SK-N-SH (cell line): ENCODE data around the gene CELSR1. TPM values are rescaled to one million over a fixed set of nuclear protein-coding genes. Genes with fewer than 3 reads are reported as not detected.

ENCODE experiments used
- CTCF ChIA-PET: fragments of 300-600, 350-600 bp; formaldehyde crosslinking; extraction: SDS; loops from one replicate; lab custom pipeline; 2021; lab: Yijun Ruan, JAX
- POLR2A ChIA-PET: fragments of 350-600 bp; sonication (Branson Sonifier 250); formaldehyde crosslinking; extraction: SDS; loops from one replicate; lab custom pipeline; 2020; ENCODE audit warnings: antibody characterized with exemption, inconsistent platforms; lab: Yijun Ruan, JAX
- DNase-seq: peaks from one replicate; pipeline ENCODE4 v3.0.0; 2012
- H2AFZ ChIP-seq: fragments of 200-600 bp; sonication (generic); 2 replicates; pipeline ENCODE4 v1.8.1; 2016; ENCODE audit warnings: antibody characterized with exemption, mild to moderate bottlenecking, low read depth
- H3F3A ChIP-seq: fragments of 200-600 bp; sonication (generic); replicated peaks from 2 replicates; pipeline ENCODE3; 2016; ENCODE audit warnings: antibody characterized with exemption, mild to moderate bottlenecking; ENCODE audit not compliant: insufficient read depth
- H3K27ac ChIP-seq, 2 experiments: fragments of 200-500 bp in 1 of 2; fragments of 200-600 bp in 1 of 2; sonication (Bioruptor generic) in 1 of 2; sonication (generic), shearing (Covaris generic) in 1 of 2; 2 replicates each; pipeline versions ENCODE4 v1.5.1 to v1.6.1; 2014 to 2016; ENCODE audit warnings: low read depth in 2 of 2, inconsistent platforms in 1 of 2, low read length in 1 of 2, mild to moderate bottlenecking in 1 of 2, mixed read lengths in 1 of 2
- H3K27me3 ChIP-seq: fragments of 200-600 bp; sonication (generic), shearing (Covaris generic); 2 replicates; pipeline ENCODE4 v1.6.1; 2016; ENCODE audit warnings: mixed run types; ENCODE audit not compliant: insufficient read depth
- H3K36me3 ChIP-seq, 2 experiments: fragments of 200-500 bp in 1 of 2; fragments of 200-600 bp in 1 of 2; sonication (Bioruptor generic) in 1 of 2; sonication (generic) in 1 of 2; replicated peaks in 1 of 2; 2 replicates each; pipeline versions ENCODE3 to v1.5.1; 2014 to 2016; ENCODE audit warnings: low read length in 1 of 2, mild to moderate bottlenecking in 1 of 2; ENCODE audit not compliant: insufficient read depth in 2 of 2, control insufficient read depth in 1 of 2
- H3K4me1 ChIP-seq, 2 experiments: fragments of 200-500 bp in 1 of 2; fragments of 200-600 bp in 1 of 2; sonication (Bioruptor generic) in 1 of 2; sonication (generic), shearing (Covaris generic) in 1 of 2; 2 replicates each; pipeline versions ENCODE4 v1.5.1 to v1.6.1; 2014 to 2016; ENCODE audit warnings: low read depth in 1 of 2, low read length in 1 of 2, mixed run types in 1 of 2; ENCODE audit not compliant: insufficient read depth in 2 of 2, control insufficient read depth in 1 of 2
- H3K4me2 ChIP-seq: fragments of 200-600 bp; sonication (generic), shearing (Covaris generic); 2 replicates; pipeline ENCODE4 v1.6.1; 2017; ENCODE audit warnings: mixed run types
- H3K4me3 ChIP-seq, 2 experiments: fragments of 200-500 bp in 1 of 2; fragments of 200-600 bp in 1 of 2; sonication (Bioruptor generic) in 1 of 2; sonication (generic), shearing (Covaris generic) in 1 of 2; 2 replicates each; pipeline versions ENCODE4 v1.5.1 to v1.8.1; 2014 to 2016; ENCODE audit warnings: low read depth in 2 of 2, inconsistent platforms in 1 of 2, low read length in 1 of 2, mild to moderate bottlenecking in 1 of 2, mixed read lengths in 1 of 2, moderate library complexity in 1 of 2
- H3K79me2 ChIP-seq: fragments of 200-600 bp; sonication (generic); 2 replicates; pipeline ENCODE4 v1.8.1; 2017; ENCODE audit warnings: mild to moderate bottlenecking; ENCODE audit not compliant: insufficient read depth
- H3K9ac ChIP-seq: fragments of 200-600 bp; sonication (generic); 2 replicates; pipeline ENCODE4 v1.6.1; 2017; ENCODE audit warnings: mixed run types
- H3K9me2 ChIP-seq: fragments of 200-600 bp; sonication (generic); 2 replicates; pipeline ENCODE4 v1.6.1; 2017; ENCODE audit warnings: mixed run types
- H3K9me3 ChIP-seq: fragments of 200-600 bp; sonication (generic); 2 replicates; pipeline ENCODE4 v1.6.1; 2017; ENCODE audit warnings: mixed run types, mild to moderate bottlenecking, moderate library complexity
- H4K20me1 ChIP-seq: fragments of 200-600 bp; sonication (generic); 2 replicates; pipeline ENCODE4 v1.6.1; 2017; ENCODE audit warnings: mild to moderate bottlenecking, mixed run types; ENCODE audit not compliant: insufficient read depth
- FOXJ3 ChIP-seq: sonication (generic); formaldehyde crosslinking; IDR thresholded peaks from 2 replicates; pipeline ENCODE4 v1.5.1; 2020; ENCODE audit warnings: mild to moderate bottlenecking, missing genetic modification reagents
- MEF2A ChIP-seq: IDR thresholded peaks from 2 replicates; pipeline ENCODE4 v1.4.0; 2012; ENCODE audit warnings: low read depth, borderline replicate concordance
- MXI1 ChIP-seq: IDR thresholded peaks from 2 replicates; pipeline ENCODE4 v1.6.1; 2012; ENCODE audit warnings: mild to moderate bottlenecking, low read depth, low read length, improper control_type of control experiment
- NFIC ChIP-seq: IDR thresholded peaks from 2 replicates; pipeline ENCODE4 v1.4.0; 2012; ENCODE audit warnings: borderline replicate concordance
- PBX3 ChIP-seq: IDR thresholded peaks from 2 replicates; pipeline ENCODE4; 2012
- POLR2AphosphoS5 ChIP-seq: IDR thresholded peaks from 2 replicates; pipeline ENCODE4 v1.6.1; 2012; ENCODE audit warnings: low read depth, low read length
- RFX5 ChIP-seq: IDR thresholded peaks from 2 replicates; pipeline ENCODE4 v1.6.1; 2012; ENCODE audit warnings: mild to moderate bottlenecking, improper control_type of control experiment, low read length
- RXRA ChIP-seq: IDR thresholded peaks from 2 replicates; pipeline ENCODE4 v1.4.0; 2012; ENCODE audit warnings: low read depth, mild to moderate bottlenecking, borderline replicate concordance
- SIN3A ChIP-seq: IDR thresholded peaks from 2 replicates; pipeline ENCODE4 v1.6.1; 2012; ENCODE audit warnings: low read depth, mild to moderate bottlenecking, low read length, moderate library complexity, borderline replicate concordance
- TAF1 ChIP-seq: IDR thresholded peaks from 2 replicates; pipeline ENCODE4 v1.6.1; 2012; ENCODE audit warnings: low read depth, mild to moderate bottlenecking, low read length, moderate library complexity, borderline replicate concordance
- TCF12 ChIP-seq: IDR thresholded peaks from 2 replicates; pipeline ENCODE4 v1.4.0; 2012
- USF1 ChIP-seq: IDR thresholded peaks from 2 replicates; pipeline ENCODE4 v1.4.0; 2012; ENCODE audit warnings: low read depth, borderline replicate concordance
- YY1 ChIP-seq: IDR thresholded peaks from 2 replicates; pipeline ENCODE4 v1.4.0; 2012; ENCODE audit warnings: low read depth, mild to moderate bottlenecking
- WGBS: methylation state at CpG from one replicate; pipeline ENCODE4 v1.1.6; 2017; ENCODE audit warnings: low lambda C conversion rate; 5-methylcytosine and 5-hydroxymethylcytosine counted together
- polyA plus RNA-seq, 3 experiments: library from polyadenylated mRNA; depleted of rRNA; stranded (reverse); fragments of >200 nt; gene quantifications; 2 replicates each; pipeline ENCODE4 v1.2.3, GENCODE V29; 2012
- TF ChIP-seq, protein P1 (sequence below): fragments of 150-350 bp; IDR thresholded peaks from 2 replicates; pipeline ENCODE4 v1.6.1; 2016; ENCODE audit warnings: mild to moderate bottlenecking, low read depth, low read length
- TF ChIP-seq, protein P2 (sequence below): fragments of 150-350 bp; IDR thresholded peaks from 2 replicates; pipeline ENCODE4 v1.6.1; 2017; ENCODE audit warnings: antibody characterized with exemption, low read length, low read depth, borderline replicate concordance
- TF ChIP-seq, protein P3 (sequence below): IDR thresholded peaks from 2 replicates; pipeline ENCODE4 v1.4.0; 2012; ENCODE audit warnings: low read depth

CELSR1 gene
- polyA plus RNA-seq, 1 of the 3 experiments (the other 2 are of a cell fraction): 5.0 TPM

- WGBS: 94% methylated on average over 9 of the region's 12 CpGs
- CTCF ChIA-PET: no interaction called here
- no peak overlapping the region for H3K4me2 ChIP-seq
Measured at GRCh38 chr22:46456818-46457163, 80.6 kb downstream of the CELSR1 start.

More at GRCh38 chr22:46456818-46457163, 80.6 kb downstream of the CELSR1 start:
- Histone ChIP-seq H2AFZ (no peak overlapping the region), H3K27ac (no peak overlapping the region), H4K20me1 (no peaks in the 10 kb centered on the region), H3F3A (no peaks in the 10 kb centered on the region), H3K9me3 (no peaks in the 10 kb centered on the region), H3K27me3 (no peaks in the 10 kb centered on the region), H3K4me3 (no peak overlapping the region), H3K79me2 (no peaks in the 10 kb centered on the region), H3K9me2 (no peaks in the 10 kb centered on the region), H3K36me3 (no peaks in the 10 kb centered on the region), H3K9ac (no peak overlapping the region), H3K4me1 (no peaks in the 10 kb centered on the region; a peak in 1 of 4 replicates)
- TF ChIP-seq MEF2A: no peak
- no peak for TF ChIP-seq USF1
- TF ChIP-seq, protein P1, sequence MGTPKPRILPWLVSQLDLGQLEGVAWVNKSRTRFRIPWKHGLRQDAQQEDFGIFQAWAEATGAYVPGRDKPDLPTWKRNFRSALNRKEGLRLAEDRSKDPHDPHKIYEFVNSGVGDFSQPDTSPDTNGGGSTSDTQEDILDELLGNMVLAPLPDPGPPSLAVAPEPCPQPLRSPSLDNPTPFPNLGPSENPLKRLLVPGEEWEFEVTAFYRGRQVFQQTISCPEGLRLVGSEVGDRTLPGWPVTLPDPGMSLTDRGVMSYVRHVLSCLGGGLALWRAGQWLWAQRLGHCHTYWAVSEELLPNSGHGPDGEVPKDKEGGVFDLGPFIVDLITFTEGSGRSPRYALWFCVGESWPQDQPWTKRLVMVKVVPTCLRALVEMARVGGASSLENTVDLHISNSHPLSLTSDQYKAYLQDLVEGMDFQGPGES: no peak
- no peak for TF ChIP-seq PBX3
- no peak for TF ChIP-seq FOXJ3 (CRISPR knock-in tag)
- no peak for TF ChIP-seq YY1
- TF ChIP-seq TAF1: no peak
- TF ChIP-seq MXI1: no peak
- TF ChIP-seq, protein P2, sequence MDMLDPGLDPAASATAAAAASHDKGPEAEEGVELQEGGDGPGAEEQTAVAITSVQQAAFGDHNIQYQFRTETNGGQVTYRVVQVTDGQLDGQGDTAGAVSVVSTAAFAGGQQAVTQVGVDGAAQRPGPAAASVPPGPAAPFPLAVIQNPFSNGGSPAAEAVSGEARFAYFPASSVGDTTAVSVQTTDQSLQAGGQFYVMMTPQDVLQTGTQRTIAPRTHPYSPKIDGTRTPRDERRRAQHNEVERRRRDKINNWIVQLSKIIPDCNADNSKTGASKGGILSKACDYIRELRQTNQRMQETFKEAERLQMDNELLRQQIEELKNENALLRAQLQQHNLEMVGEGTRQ: no peak
- no peak for TF ChIP-seq SIN3A
- no peak for TF ChIP-seq NFIC
- no peak for TF ChIP-seq POLR2AphosphoS5
- TF ChIP-seq RFX5: no peak
- TF ChIP-seq RXRA: no peak
- TF ChIP-seq, protein P3, sequence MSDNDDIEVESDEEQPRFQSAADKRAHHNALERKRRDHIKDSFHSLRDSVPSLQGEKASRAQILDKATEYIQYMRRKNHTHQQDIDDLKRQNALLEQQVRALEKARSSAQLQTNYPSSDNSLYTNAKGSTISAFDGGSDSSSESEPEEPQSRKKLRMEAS: no peak
- no peak for TF ChIP-seq TCF12
- POLR2A ChIA-PET: no interaction called here
- DNase-seq: no peak
